Hematopoietic multipotent progenitor cell treated with erythropoietin and hydrocortisone succinate and interleukin-3 and kit ligand, for 8 days (in vitro differentiated cells): Measurements from ENCODE around the gene C1QA.
"Not testable (repeated sequence)": the region's sequence is repeated elsewhere in the genome, so short reads cannot be mapped to it uniquely, and the experiment has no call there.

Experiments
- DNase-seq: peaks from one replicate; pipeline ENCODE4 v3.0.0-alpha.2; 2015

Gene C1QA

DNA sequence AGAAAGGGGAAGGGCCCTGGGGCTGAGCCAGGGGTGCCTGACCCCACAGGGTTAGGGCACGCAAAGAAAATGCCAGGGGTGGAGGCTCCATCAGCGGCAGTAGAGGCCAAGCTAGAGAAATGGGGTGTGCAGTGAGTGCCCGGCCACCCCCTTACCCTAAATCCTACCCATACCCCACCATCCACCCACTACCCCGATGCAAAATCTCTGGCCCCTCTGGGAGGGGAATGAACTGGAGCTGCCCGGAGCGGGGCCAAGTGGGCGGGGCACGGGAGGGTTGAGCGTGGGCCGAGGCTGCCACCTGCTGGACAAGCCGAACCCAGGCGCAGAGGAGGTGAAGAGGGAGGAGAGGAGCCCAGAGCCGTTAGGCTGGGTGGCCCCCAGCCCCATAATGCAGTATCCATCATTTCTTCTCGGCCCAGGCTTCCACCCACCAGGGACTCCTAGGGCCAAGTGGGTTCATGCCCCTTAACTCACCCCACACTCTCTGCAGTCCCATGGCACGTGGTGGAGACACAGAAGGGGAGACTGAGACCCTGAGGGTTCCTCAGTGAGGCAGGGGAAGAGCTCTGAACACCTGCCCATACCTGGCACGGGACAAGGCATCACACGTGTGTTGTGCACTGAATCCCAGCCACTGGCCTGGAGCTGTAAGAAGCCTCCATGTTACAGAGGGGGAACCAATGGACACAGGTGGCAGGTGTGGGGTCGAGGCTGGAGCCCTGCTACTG lies 5.6 kb downstream of the C1QA start:
- peak; percentile 48 for DNase-seq

DNA sequence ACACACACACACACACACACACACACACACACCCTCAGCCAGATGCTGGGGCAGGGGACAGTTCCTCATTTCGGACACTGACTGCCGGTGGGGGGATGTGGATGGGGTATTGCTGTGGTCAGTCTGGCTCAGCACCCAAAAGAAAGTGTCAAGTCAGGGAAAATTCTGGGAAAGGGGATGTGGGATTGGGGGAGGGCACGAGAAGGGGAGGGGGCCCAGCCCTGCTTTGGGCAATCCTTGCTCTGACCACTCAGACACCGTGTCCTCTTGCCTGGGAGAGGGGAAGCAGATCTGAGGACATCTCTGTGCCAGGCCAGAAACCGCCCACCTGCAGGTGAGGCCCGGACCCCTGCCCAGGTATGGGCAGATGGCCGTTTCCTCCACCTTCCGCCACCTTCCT lies 7.0 kb downstream of the C1QA start, which contains the start of gene C1QC:
Gene C1QC, plus strand, starts transcription at position 253 of the 400 bp plus-strand sequence. CDS start 391 bp downstream, outside the sequence.
- no peak for DNase-seq

DNA sequence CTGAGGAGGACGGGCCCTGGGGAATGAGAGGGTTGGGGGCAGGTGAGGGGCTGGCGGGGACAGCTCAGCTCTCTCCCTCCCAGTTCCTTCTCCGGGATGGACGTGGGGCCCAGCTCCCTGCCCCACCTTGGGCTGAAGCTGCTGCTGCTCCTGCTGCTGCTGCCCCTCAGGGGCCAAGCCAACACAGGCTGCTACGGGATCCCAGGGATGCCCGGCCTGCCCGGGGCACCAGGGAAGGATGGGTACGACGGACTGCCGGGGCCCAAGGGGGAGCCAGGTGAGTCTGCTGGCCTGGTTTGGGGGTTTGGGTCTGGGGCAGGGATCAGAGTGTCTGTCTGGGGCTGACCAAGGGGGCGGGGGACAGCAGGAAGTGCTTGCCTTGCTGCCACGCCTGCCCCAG lies 7.5 kb downstream of the C1QA start:
- DNase-seq = no peak

DNA sequence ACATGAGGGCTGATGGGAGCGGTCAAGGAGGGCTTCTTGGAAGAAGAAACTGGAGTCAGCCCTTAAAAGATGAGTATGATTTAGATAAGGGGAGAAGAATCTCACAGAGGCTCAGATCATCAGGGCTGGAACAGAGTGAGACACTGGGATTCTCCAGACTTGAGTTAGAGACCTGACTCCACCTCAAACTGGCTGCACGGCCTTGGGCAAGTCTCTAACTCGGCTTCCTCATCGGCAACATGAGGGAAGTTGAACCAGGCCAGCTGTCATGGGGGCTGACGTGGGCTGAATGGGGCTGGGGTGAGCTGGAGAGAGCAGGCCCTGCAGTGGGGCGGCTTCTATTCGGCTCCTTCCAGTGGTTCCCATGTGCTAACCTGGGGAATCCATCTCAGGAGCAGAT lies 9.5 kb downstream of the C1QA start:
- no peak for DNase-seq

DNA sequence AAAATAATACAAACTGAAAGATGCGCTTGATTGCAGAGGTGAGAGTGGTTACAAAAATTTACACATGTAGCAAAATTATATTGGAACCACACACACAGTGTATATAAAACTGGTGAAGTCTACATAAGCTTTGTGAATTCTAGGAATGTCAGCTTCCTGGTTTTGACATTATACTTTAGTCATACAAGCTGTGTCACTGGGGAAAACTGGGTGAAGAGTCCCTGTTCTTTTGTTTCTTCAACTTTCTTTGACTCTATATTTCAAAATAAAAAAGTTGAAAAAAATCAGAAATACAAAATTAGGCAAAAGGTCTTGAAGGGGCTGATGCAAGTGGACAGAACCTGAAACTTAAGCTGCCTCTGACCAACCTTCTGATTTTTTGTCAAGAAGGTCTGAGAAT lies 10.0 kb downstream of the C1QA start:
- DNase-seq = no peak

DNA sequence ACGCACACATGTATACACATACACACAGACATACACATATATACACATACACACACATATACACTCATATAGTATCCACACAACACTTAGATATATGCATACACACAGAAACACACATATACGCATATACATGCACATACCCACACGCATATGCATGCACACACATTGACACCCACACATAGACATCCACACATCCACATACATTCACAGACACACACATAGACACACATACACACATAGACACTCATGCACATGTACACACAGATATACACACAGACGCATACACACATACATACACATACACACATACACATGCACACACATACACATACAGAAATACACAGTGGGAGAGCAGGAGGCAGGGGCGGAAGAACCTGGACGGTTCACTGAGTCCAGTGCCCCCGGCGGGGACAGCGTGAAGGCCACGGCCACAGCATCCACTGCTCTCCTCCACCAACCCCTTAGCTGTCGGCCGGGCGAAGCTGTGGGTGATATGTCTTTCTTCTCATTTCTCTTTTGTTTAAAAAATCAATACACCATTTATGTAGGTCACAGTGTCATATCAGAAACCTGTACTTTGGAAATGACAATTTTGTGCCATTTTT lies 13.8 kb downstream of the C1QA start:
- no peak for DNase-seq

DNA sequence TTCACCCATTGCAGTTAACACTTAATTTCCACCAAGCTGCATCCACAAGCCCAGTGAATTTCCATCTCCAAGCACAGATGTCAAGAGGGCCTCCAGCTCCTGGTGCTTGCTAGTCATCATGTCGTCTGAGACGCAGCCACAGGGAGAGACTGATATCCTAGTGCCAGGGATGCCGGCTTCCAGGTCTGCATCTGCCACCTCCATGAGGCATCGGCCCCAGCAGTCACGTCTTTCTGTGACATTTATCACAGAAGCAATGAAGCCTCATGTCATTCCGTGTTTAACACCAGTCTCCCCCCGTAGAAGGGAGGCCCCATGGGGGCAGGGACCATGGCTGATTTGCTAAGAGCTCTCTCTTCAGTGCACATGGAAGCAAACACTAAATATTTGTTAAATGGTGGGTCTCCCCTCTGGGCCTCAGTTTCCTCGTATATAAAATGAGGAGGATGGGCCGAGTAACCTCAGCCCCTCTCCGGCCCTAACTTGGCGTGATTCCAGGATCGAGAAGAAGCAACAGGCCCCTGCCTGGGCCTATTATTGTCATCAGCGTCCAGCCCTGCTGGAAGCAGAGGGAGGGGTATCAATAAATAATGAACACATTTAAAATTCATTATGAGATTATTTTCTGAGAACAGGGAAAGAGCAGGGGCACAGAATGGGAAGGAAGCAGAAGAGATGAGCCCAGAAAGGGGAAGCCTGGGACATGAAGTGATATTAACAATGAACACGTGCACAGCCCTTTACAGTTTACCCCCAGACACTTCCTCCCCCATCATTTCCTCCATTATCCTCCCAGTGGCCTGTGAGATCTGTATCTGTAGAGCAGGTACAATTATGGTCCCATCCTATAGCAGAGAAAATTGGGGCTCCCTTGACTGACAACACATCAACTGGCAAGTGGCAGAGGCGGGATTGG lies 15.8 kb downstream of the C1QA start:
- no peak for DNase-seq

DNA sequence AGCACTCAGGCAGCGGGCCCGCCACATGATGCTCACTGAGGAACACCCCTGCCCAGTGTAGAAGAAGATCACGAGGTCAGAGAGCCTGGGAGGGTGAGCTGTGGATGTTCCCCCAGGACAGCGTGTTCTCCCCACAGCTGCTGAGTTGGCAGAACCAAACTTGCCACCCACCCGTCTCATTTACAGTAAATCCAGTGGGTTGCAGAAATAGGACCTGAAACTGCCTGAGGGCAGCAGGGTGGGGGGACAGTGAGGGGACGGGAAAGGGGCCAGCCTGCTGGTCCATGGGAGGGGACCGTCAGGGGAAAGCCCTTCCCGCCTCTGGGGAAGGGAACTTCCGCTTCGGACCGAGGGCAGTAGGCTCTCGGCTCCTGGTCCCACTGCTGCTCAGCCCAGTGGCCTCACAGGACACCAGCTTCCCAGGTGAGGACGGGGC lies 16.5 kb downstream of the C1QA start, which contains the start of gene C1QB:
Gene C1QB, plus strand, starts transcription at position 356 of the 436 bp plus-strand sequence. CDS start 6,227 bp downstream, outside the sequence.
- DNase-seq = no peak

DNA sequence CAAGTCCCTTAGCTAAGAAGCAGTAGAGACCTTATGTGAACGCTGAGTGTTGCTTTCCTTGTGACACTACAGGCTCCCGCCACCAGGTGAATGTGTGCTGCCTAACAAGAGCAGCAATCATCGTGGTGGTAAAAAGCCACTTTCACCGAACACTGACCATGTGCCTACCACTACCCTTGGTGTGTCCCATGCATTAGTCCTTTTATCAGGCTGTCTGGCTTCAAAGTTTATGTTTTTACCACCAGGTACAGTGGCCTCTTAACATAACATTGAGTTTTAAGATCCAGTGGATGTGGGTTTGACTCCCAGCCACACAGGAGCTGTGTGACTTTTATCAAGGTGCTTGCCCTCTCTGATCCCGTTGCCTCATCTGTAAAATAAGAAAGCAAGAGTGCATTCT lies 18.3 kb downstream of the C1QA start:
- no peak for DNase-seq

DNA sequence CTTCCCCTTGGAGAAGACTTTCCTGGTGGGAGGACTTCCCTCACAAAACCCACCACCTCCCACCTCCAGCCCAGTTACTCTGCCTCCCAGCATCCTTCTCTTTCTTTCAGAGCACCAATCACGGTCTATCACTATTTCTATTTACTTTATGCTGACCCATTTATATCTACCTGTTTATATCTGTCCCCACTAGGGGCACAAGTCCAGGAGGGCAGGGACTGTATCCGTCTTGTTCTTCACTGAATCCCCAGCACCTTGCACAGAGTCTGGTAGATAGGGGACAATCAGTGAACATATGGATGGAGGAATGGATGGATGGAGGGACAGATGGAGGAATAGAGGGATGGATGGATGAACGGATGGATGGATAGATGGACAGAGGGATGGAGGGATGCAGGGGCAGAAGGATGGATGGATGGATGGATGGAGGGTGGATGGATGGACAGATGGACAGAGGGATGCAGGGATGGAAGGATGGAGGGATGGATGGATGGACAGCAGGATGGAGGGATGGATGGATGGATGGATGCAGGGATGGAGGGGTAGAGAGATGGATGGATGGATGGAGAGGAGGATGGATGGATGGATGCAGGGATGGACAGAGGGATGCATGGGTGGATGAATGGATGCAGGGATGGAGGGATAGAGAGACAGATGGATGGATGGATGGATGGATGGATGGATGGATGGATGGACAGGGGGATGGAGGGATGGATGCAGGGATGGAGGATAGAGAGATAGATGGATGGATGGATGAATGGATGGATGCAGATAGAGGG lies 22.1 kb downstream of the C1QA start:
- no peak for DNase-seq

DNA sequence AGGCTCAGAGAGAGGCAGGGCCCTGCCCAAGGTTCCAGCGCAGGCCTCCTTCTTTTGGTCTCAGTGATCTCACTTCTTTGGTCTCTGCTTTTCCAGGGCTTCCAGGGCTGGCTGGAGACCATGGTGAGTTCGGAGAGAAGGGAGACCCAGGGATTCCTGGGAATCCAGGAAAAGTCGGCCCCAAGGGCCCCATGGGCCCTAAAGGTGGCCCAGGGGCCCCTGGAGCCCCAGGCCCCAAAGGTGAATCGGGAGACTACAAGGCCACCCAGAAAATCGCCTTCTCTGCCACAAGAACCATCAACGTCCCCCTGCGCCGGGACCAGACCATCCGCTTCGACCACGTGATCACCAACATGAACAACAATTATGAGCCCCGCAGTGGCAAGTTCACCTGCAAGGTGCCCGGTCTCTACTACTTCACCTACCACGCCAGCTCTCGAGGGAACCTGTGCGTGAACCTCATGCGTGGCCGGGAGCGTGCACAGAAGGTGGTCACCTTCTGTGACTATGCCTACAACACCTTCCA lies 24.4 kb downstream of the C1QA start:
- no peak for DNase-seq

DNA sequence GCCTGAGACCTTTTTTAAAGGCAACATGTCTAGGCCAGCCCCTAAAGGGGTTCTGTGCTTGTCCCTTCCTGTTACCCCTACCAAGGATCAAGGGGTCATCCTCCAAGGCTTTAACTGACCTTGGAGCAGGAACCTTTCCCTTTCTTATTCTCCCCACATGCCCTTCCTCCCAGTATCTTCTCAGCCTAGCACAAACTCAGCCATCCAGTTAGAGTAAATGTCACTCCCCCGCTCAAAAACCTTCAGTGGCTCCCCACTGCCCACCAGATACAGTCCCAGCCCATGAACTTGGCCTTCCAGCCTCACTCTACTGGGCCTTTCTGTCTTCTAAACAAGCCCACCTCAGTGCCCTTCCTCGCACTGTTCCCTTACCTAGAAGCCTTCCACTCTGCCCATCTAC lies 25.5 kb downstream of the C1QA start:
- DNase-seq = no peak

DNA sequence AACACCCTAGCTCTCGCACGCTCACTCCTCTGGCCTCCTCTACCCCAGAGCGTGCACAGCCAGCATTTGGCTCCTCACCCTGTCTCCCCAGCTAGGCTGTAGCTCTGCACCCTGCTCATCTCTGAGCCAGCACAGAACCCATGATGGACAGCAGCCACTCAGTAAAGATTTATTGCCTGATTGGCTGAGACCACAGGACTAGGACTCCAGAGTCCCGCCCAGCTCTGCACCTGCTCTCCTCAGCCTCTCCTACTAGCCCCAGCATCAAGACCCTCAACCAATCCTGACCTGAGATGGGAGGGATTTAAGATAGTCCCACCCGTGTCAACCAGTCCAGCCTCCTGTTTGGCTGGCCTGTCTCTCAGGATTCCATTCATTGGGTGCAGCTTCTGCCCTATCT lies 25.9 kb downstream of the C1QA start:
- peak; percentile 35 for DNase-seq

DNA sequence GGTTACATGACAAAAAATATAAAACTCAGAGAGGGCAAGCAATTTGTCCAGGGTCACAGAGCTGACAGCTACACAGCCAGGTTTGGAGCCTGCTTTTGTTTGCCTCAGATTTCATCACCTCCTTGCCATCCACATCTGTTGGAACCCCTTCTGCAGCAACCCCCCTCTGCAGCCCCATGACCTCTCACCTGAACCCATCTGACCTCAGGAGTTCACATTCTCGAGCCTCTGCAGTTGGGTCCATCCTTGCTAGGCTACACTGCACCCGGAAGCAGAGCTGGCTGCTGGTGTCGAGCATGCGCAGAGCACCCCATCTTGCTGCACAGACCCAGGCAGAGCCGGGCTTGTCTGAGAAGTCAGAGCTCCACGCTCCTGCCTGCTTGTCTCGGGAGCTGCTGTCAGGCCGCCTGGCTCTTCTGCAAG lies 26.6 kb downstream of the C1QA start:
- no peak for DNase-seq

DNA sequence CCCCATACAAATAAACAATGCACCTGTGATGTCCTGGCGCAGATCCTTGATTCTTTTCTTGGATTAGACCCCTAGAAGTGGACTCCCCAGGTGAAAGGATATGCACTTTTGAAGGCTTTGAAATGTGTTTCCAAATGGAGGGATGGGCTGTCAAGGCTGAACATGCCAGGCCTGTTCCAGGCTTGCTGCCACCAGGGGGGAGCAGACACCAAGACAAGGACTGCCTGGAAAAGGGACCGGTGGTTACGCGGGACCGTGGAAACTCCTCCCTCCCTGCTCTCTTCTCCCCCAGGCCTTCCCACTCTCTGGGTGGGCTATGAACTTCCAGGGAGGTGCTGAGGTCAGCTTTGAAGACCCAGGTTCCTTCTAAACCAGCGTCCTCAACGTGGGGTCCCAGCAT lies 29.3 kb downstream of the C1QA start:
- no peak for DNase-seq

DNA sequence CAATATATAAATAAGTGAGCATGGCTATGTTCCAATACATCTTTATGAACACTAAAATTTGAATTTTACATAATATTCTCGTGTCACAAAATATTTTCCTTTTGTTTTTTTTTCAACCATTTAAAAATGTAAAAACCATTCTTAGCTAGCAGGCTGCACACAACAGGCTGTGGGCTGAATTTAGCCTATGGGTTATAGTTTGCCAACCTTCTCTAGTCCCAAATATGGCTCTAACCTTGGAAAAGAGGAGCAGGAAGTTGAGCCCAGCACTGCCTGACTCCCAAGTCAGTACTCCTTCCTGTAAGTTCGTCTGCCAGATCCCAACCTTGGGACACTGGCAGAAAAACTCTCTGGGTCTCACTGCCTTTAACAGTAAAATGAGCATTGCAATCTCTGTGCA lies 30.0 kb downstream of the C1QA start:
- DNase-seq = no peak

DNA sequence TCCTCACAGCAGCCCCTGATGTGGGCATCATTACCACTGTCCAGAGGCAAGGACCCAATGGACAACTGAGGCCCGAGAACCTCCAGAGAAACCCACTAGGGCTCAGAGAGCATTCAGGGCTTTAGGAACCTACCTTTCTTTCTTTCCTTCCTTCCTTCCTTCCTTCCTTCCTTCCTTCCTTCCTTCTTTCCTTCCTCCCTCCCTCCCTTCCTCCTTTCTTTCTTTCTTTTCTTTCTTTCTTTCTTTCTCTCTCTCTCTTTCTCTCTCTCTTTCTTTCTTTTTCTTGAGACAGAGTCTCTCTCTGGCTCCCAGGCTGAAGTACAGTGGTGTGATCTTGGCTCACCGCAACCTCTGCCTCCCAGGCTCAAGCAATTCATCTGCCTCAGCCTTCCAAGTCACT lies 32.4 kb downstream of the C1QA start:
- DNase-seq = not testable (repeated sequence)

DNA sequence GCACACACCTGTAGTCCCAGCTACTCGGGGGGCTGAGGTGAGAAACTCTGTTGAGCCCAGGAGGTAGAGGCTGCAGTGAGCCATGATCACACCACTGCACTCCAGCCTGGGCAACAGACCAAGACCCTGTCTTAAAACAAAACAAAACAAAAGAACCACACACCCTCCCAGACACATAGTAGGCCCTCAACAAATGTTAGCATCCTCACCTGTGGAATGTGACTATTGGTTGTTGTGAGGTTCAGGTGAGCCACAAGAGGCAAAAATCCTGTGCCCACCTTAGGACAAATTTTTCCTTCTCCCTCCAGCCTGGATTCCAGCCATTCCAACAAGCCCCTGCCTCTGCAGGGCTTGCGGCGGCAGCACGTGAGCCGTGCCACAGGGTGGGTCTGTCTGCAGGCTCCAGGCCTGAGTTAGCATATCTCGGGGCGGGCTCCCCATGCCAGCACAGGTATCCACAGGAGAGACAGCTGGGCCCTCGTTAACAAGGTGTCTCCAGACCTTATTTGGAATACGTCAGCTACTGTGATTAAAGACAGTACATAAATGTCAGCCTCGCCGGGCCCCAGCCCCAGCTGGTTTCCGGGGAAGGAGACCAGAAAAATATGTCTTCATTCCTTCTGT lies 34.0 kb downstream of the C1QA start:
- no peak for DNase-seq

DNA sequence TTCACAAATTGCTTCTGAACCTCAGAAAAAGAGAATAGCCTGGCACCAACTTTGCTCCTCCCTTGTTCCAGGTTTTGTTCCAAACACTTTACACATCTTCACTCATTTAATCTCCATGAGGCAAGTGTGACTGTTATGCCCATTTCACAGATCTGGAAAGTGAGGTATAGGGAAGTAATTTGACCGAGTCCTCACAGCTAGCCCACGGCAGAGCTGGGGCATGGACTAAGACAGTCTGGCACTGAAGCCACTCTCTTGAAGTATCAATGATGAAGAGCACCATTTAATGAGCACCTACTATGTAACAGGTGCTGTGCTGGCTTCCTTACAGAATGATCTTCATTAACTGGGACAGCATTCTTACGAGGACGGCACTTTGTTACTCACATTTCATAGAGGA lies 35.6 kb downstream of the C1QA start:
- DNase-seq = no peak

DNA sequence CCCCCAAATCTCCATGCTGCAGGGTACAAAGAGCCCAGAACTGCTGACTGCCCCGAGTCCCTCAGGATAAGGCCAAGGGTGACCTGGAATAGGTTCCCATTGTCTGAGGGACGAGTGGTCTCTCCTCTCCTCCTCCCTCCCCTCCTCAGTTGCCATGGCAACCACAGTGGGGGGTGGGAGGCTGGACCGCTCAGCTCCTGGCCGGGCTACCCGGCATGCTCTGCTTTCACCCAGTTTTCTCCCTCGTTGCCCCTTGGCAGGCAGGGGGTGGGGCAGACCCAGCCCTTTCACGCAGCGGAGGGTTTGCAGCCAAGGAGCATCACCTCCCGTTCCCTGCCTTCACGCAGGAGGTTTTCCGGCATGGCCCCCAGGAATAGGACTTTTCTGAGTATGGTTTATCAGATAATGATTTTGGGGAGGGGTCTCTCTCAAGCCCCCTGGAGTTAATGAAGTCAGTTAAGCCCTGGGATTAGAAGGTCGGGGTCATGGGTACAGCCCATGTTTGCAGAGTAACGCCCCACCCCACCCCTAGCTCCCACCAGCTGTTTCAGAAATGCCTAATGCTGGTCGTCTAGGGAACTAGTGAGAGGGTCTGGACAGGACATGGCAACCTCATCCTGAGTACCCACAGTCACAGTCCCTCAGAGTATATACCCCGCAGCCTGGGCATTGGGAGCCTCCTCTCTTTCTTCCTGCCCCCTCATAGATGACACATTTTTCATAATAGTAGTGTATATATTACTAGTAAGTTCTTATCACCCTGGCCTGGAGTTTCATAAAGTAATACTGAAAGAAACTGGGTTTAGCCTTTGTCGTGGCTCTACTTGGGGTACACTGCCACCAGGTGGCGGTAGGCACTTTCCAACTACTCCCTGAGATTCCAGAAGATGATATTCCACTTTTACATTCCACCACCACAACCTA lies 37.3 kb downstream of the C1QA start:
- DNase-seq = peak; percentile 41

DNA sequence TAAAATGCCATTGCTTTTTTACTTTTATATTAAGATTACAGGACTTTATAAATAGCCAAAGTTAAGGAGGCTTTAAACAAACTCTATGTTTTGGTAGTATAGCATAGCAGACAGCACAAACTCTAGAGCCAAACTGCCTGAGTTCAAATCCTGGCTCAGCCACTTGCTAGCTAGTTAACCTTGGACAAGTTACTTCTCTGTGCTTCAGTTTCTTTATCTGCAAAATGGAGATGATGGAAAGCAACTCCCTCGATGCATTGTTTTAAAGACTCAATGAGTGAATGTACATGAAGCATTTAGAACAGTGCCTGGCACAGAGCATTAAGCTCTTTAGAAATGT lies 38.0 kb downstream of the C1QA start:
- no peak for DNase-seq
